ENCODE data around the gene MAIP1. TPM values are rescaled to one million over a fixed set of nuclear protein-coding genes. Genes with fewer than 3 reads are reported as not detected.

Gene MAIP1
- total RNA-seq, 1 experiment from 2014 or later, result 32.3 TPM

GRCh38 chr2:199973703-199974102 lies 18.3 kb downstream of the MAIP1 start:
- H3K9me3 ChIP-seq (ENCODE audit: control insufficient read depth, low read depth, low read length), result no peaks in the 10 kb centered on the region
- H3T11ph ChIP-seq (ENCODE audit: low read length), result no peak overlapping the region
- no peaks in the 10 kb centered on the region; the same call in 1 of the 2 replicates for H3K4me1 ChIP-seq (ENCODE audit: insufficient read depth, low read length)
- no peak overlapping the region for H3K27ac ChIP-seq (ENCODE audit: insufficient read length, low read depth, low read length)
- Mint-ChIP-seq H3K27ac (no peak overlapping the region), H3K9me3 (no peaks in the 10 kb centered on the region; a peak in 1 of 5 replicates), H3K4me3 (no peak overlapping the region), H3K4me1 (peaks cover 0 to 3% of the 10 kb centered on the region in 2 experiments; a peak in 1 of 4 replicates), H3K36me3 (ENCODE audit: insufficient read depth in 1 of 3, low read depth in 3 of 3) (no peaks in the 10 kb centered on the region), H3K27me3 (ENCODE audit: low read depth) (no peaks in the 10 kb centered on the region)
- TF ChIP-seq, protein P1, sequence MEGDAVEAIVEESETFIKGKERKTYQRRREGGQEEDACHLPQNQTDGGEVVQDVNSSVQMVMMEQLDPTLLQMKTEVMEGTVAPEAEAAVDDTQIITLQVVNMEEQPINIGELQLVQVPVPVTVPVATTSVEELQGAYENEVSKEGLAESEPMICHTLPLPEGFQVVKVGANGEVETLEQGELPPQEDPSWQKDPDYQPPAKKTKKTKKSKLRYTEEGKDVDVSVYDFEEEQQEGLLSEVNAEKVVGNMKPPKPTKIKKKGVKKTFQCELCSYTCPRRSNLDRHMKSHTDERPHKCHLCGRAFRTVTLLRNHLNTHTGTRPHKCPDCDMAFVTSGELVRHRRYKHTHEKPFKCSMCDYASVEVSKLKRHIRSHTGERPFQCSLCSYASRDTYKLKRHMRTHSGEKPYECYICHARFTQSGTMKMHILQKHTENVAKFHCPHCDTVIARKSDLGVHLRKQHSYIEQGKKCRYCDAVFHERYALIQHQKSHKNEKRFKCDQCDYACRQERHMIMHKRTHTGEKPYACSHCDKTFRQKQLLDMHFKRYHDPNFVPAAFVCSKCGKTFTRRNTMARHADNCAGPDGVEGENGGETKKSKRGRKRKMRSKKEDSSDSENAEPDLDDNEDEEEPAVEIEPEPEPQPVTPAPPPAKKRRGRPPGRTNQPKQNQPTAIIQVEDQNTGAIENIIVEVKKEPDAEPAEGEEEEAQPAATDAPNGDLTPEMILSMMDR (conservative IDR thresholded peaks at IDR 0.05), result peak; percentile 79
- H3K9ac ChIP-seq (ENCODE audit: extremely low read depth, insufficient read length, low read length), result no peak overlapping the region
- no CpG with 5 or more reads among the region's 2 CpGs for WGBS (ENCODE audit: extremely low coverage, insufficient read length, low lambda C conversion rate)
- no peak overlapping the region for H2AFZ ChIP-seq (ENCODE audit: low read length)
- no peak overlapping the region for H4K91ac ChIP-seq (ENCODE audit: insufficient read length, low read depth, low read length)
- no peaks in the 10 kb centered on the region for H3K23me2 ChIP-seq (ENCODE audit: insufficient read length, low read depth, low read length, poor library complexity, severe bottlenecking)
- no peak overlapping the region for H3K23ac ChIP-seq (ENCODE audit: insufficient read length, low read depth, low read length)
- H4K5ac ChIP-seq (ENCODE audit: insufficient read length, low read depth, low read length), result no peak overlapping the region
- no peak for DNase-seq
- H3K79me2 ChIP-seq (ENCODE audit: insufficient read depth, low read length), result no peaks in the 10 kb centered on the region
- no peaks in the 10 kb centered on the region for H3K79me1 ChIP-seq (ENCODE audit: insufficient read depth, low read depth, low read length, poor library complexity, severe bottlenecking)
- no peaks in the 10 kb centered on the region for H4K20me1 ChIP-seq (ENCODE audit: control insufficient read depth, insufficient read depth, insufficient read length)
- H3K14ac ChIP-seq (ENCODE audit: insufficient read depth, low read length), result no peak overlapping the region
- H3K4ac ChIP-seq (ENCODE audit: low read depth, low read length), result no peak overlapping the region
- H2BK120ac ChIP-seq (ENCODE audit: low read depth, low read length, poor library complexity, severe bottlenecking), result no peak overlapping the region
- H2BK5ac ChIP-seq (ENCODE audit: insufficient read length, low read length), result no peak overlapping the region
- no peak overlapping the region for H3K56ac ChIP-seq (ENCODE audit: insufficient read length, low read depth, low read length)
- no peak overlapping the region for H2BK20ac ChIP-seq (ENCODE audit: low read depth, low read length, poor library complexity, severe bottlenecking)
- no peak overlapping the region for H2BK12ac ChIP-seq (ENCODE audit: insufficient read length, low read depth, low read length)
- no peaks in the 10 kb centered on the region for H3K27me3 ChIP-seq (ENCODE audit: insufficient read depth, low read length)
- H2AK5ac ChIP-seq (ENCODE audit: insufficient read length, low read length), result no peak overlapping the region
- H3K18ac ChIP-seq (ENCODE audit: insufficient read length, low read depth, low read length), result no peak overlapping the region
- no peak overlapping the region for H3K4me2 ChIP-seq (ENCODE audit: insufficient read depth, insufficient read length, low read length)
- no peak overlapping the region for H4K8ac ChIP-seq (replicated peaks; ENCODE audit: insufficient read length, low read depth, low read length)
- no peak overlapping the region for H2BK15ac ChIP-seq (ENCODE audit: low read depth, low read length)
